SU-DHL-6 (cell line): ENCODE data around the gene PCLO.

Source experiments
- H2AFZ ChIP-seq: fragments of 200-600 bp; sonication (generic); 2 replicates; pipeline ENCODE4 v1.6.1; 2014; ENCODE audit warnings: low read depth, mild to moderate bottlenecking, moderate library complexity, mixed read lengths, antibody characterized with exemption, low read length; ENCODE audit not compliant: severe bottlenecking
- H3F3A ChIP-seq: fragments of 200-600 bp; shearing (Covaris generic); 2 replicates; pipeline ENCODE4 v1.6.0; 2016; ENCODE audit warnings: antibody characterized with exemption, mild to moderate bottlenecking; ENCODE audit not compliant: insufficient read depth
- H3K27ac ChIP-seq: fragments of 200-600 bp; sonication (generic); 2 replicates; pipeline ENCODE4 v1.5.1; 2016; ENCODE audit warnings: low read depth, mild to moderate bottlenecking, low read length, moderate library complexity, mixed read lengths
- H3K27me3 ChIP-seq: fragments of 200-600 bp; sonication (generic), shearing (Covaris generic); 2 replicates; pipeline ENCODE4 v1.6.0; 2014; ENCODE audit warnings: mild to moderate bottlenecking, low read length
- H3K36me3 ChIP-seq: fragments of 200-600 bp; sonication (generic); 2 replicates; pipeline ENCODE4 v1.6.1; 2014; ENCODE audit warnings: mild to moderate bottlenecking, low read length, mixed read lengths
- H3K4me2 ChIP-seq: fragments of 300-600, 200-600 bp; shearing (Covaris generic), sonication (generic); 2 replicates; pipeline ENCODE4 v1.6.0; 2014; ENCODE audit warnings: low read length, low read depth, mild to moderate bottlenecking; ENCODE audit not compliant: poor library complexity, severe bottlenecking
- H3K4me3 ChIP-seq: fragments of 200-600 bp; sonication (generic); 2 replicates; pipeline ENCODE4 v1.5.1; 2014; ENCODE audit warnings: antibody characterized with exemption, low read length, mild to moderate bottlenecking, mixed read lengths; ENCODE audit not compliant: insufficient read depth, poor library complexity, severe bottlenecking
- H3K79me2 ChIP-seq: fragments of 200-600 bp; sonication (generic); 2 replicates; pipeline ENCODE4 v1.6.1; 2014; ENCODE audit warnings: mild to moderate bottlenecking, low read length, moderate library complexity; ENCODE audit not compliant: insufficient read depth
- H3K9ac ChIP-seq: fragments of 200-600 bp; sonication (generic); 2 replicates; pipeline ENCODE4 v1.7.0; 2014; ENCODE audit warnings: mild to moderate bottlenecking, low read length
- H3K9me2 ChIP-seq: fragments of 200-600 bp; sonication (generic); replicated peaks from 2 replicates; pipeline ENCODE4 v1.6.1; 2014; ENCODE audit warnings: low read length; ENCODE audit not compliant: insufficient read depth
- H3K9me3 ChIP-seq: fragments of 200-600 bp; sonication (generic); 2 replicates; pipeline ENCODE4 v1.6.1; 2014; ENCODE audit warnings: low read length, mixed read lengths; ENCODE audit not compliant: insufficient read depth
- H4K20me1 ChIP-seq: fragments of 200-600 bp; sonication (generic); 2 replicates; pipeline ENCODE4 v1.6.1; 2014; ENCODE audit warnings: low read depth, mild to moderate bottlenecking, antibody characterized with exemption, low read length, moderate library complexity, mixed read lengths
- EZH2phosphoT487 ChIP-seq: fragments of 200-600 bp; sonication (generic), shearing (Covaris generic); conservative IDR thresholded peaks from 2 replicates; pipeline ENCODE4 v1.6.1; 2018; ENCODE audit warnings: mild to moderate bottlenecking, antibody characterized with exemption, low read length, moderate library complexity, mixed read lengths
- TF ChIP-seq, protein P1 (sequence below): fragments of 200-600 bp; sonication (generic); IDR thresholded peaks from one replicate; pipeline ENCODE4 v1.5.1; 2017; ENCODE audit warnings: antibody characterized with exemption, mild to moderate bottlenecking, low read length, moderate library complexity; ENCODE audit not compliant: insufficient read depth, poor library complexity, severe bottlenecking

Gene PCLO

GRCh38 chr7:83150310-83150709 lies 12.4 kb downstream of the PCLO start:
- no peak overlapping the region for H2AFZ ChIP-seq
- no peaks in the 10 kb centered on the region for H3K9me2 ChIP-seq
- no peaks in the 10 kb centered on the region for H3K79me2 ChIP-seq
- no peaks in the 10 kb centered on the region for H3K27me3 ChIP-seq
- H3K4me3 ChIP-seq = no peak overlapping the region
- no peak overlapping the region for H3K4me2 ChIP-seq
- H4K20me1 ChIP-seq = no peaks in the 10 kb centered on the region
- no peaks in the 10 kb centered on the region for H3K9me3 ChIP-seq
- no peaks in the 10 kb centered on the region for H3F3A ChIP-seq
- H3K36me3 ChIP-seq = no peaks in the 10 kb centered on the region
- H3K9ac ChIP-seq = no peak overlapping the region
- H3K27ac ChIP-seq = no peak overlapping the region
- TF ChIP-seq EZH2phosphoT487 = no peak
- TF ChIP-seq, protein P1, sequence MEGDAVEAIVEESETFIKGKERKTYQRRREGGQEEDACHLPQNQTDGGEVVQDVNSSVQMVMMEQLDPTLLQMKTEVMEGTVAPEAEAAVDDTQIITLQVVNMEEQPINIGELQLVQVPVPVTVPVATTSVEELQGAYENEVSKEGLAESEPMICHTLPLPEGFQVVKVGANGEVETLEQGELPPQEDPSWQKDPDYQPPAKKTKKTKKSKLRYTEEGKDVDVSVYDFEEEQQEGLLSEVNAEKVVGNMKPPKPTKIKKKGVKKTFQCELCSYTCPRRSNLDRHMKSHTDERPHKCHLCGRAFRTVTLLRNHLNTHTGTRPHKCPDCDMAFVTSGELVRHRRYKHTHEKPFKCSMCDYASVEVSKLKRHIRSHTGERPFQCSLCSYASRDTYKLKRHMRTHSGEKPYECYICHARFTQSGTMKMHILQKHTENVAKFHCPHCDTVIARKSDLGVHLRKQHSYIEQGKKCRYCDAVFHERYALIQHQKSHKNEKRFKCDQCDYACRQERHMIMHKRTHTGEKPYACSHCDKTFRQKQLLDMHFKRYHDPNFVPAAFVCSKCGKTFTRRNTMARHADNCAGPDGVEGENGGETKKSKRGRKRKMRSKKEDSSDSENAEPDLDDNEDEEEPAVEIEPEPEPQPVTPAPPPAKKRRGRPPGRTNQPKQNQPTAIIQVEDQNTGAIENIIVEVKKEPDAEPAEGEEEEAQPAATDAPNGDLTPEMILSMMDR = no peak

GRCh38 chr7:83149466-83149865 lies 13.2 kb downstream of the PCLO start:
- Histone ChIP-seq H3K4me2 (no peak overlapping the region), H2AFZ (no peak overlapping the region), H3K27me3 (no peaks in the 10 kb centered on the region), H3K36me3 (no peaks in the 10 kb centered on the region), H3K79me2 (no peaks in the 10 kb centered on the region), H4K20me1 (no peaks in the 10 kb centered on the region), H3K27ac (no peak overlapping the region), H3K9me3 (no peaks in the 10 kb centered on the region), H3F3A (no peaks in the 10 kb centered on the region), H3K9ac (no peak overlapping the region), H3K9me2 (no peaks in the 10 kb centered on the region), H3K4me3 (no peak overlapping the region)
- TF ChIP-seq, protein P1 = no peak
- TF ChIP-seq EZH2phosphoT487 = no peak

DNA sequence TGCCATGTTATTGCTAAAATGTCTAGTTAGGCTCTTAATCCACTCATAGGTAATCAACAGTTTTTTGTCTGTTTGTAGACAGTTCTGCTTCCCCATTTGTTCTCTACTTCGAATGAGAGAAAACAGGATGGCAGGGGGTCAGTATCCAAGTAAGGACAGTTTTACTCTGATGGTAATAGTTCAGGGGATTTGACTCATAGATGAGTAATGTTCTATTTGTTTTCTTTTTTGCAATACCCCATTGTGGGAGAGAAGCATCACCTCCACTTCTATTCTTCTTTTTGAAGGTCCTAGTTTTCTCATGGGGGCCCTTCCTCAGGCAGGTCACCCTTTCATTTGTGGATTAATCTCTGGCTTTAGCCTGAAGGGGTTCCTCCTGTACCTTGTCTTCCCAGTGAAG lies 13.9 kb downstream of the PCLO start:
- TF ChIP-seq EZH2phosphoT487 = no peak
- TF ChIP-seq, protein P1 = no peak
- H2AFZ ChIP-seq = no peak overlapping the region
- H3K9ac ChIP-seq = no peak overlapping the region
- no peaks in the 10 kb centered on the region for H3K9me3 ChIP-seq
- H3K9me2 ChIP-seq = no peaks in the 10 kb centered on the region
- H3F3A ChIP-seq = no peaks in the 10 kb centered on the region
- no peak overlapping the region for H3K27ac ChIP-seq
- no peaks in the 10 kb centered on the region for H3K27me3 ChIP-seq
- no peak overlapping the region for H3K4me3 ChIP-seq
- no peak overlapping the region for H3K4me2 ChIP-seq
- no peaks in the 10 kb centered on the region for H3K79me2 ChIP-seq
- no peaks in the 10 kb centered on the region for H4K20me1 ChIP-seq
- no peaks in the 10 kb centered on the region for H3K36me3 ChIP-seq
